ENCODE results near the gene ABRACL. TPM values are rescaled to one million over a fixed set of nuclear protein-coding genes. Genes with fewer than 3 reads are reported as not detected.

Gene ABRACL
- total RNA-seq, 3 donors from 2014 or later = 10.9 to 26.9 (median 17.4) TPM

- no peaks in the 10 kb centered on the region for H3K36me3 ChIP-seq
- no peak for TF ChIP-seq POLR2A (IDR thresholded peaks at IDR 0.05)
- TF ChIP-seq, protein P1, sequence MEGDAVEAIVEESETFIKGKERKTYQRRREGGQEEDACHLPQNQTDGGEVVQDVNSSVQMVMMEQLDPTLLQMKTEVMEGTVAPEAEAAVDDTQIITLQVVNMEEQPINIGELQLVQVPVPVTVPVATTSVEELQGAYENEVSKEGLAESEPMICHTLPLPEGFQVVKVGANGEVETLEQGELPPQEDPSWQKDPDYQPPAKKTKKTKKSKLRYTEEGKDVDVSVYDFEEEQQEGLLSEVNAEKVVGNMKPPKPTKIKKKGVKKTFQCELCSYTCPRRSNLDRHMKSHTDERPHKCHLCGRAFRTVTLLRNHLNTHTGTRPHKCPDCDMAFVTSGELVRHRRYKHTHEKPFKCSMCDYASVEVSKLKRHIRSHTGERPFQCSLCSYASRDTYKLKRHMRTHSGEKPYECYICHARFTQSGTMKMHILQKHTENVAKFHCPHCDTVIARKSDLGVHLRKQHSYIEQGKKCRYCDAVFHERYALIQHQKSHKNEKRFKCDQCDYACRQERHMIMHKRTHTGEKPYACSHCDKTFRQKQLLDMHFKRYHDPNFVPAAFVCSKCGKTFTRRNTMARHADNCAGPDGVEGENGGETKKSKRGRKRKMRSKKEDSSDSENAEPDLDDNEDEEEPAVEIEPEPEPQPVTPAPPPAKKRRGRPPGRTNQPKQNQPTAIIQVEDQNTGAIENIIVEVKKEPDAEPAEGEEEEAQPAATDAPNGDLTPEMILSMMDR (IDR thresholded peaks at IDR 0.05) = no peak
- TF ChIP-seq POLR2AphosphoS5 (IDR thresholded peaks at IDR 0.05) = no peak
- H3K27ac ChIP-seq = no peak overlapping the region
- DNase-seq (ENCODE audit: low spot score in 2 of 2) = no peak
- no peaks in the 10 kb centered on the region for H3K27me3 ChIP-seq
- no peak overlapping the region for H3K4me3 ChIP-seq
- no peaks in the 10 kb centered on the region for H3K4me1 ChIP-seq
- intact Hi-C loops (cut with DNase I; ENCODE audit: low total_unique reads) = no loop called here
- H3K9me3 ChIP-seq = no peaks in the 10 kb centered on the region
Observed at GRCh38 chr6:139068846-139069245, 40.3 kb downstream of the ABRACL start.

DNA sequence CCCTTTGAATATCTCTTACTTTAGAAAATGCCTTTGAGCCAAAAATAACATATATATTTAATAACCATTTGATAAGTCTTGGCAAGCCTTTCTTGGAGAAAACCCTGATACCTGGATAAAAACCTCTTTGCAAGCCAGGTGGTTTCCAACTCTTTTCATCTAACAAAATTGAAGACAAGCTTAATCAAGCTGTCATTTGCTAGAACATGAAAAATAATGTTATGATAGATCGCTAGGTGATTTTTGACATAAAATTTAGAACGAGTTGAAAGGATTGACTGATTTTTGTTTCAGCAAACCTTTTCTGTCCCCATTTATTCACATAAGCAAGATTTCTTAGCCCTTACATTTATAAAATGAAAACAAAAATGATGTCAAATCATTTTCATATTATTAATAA, 44.6 kb downstream of the ABRACL start:
- no peaks in the 10 kb centered on the region for H3K4me1 ChIP-seq
- DNase-seq (ENCODE audit: low spot score in 2 of 2) = no peak
- no peaks in the 10 kb centered on the region for H3K9me3 ChIP-seq
- no peak overlapping the region for H3K4me3 ChIP-seq
- no peak overlapping the region for H3K27ac ChIP-seq
- no peaks in the 10 kb centered on the region for H3K36me3 ChIP-seq
- intact Hi-C loops (cut with DNase I; ENCODE audit: low total_unique reads) = no loop called here
- TF ChIP-seq POLR2AphosphoS5 (IDR thresholded peaks at IDR 0.05) = no peak
- TF ChIP-seq, protein P1 (IDR thresholded peaks at IDR 0.05) = no peak
- TF ChIP-seq POLR2A (IDR thresholded peaks at IDR 0.05) = no peak
- H3K27me3 ChIP-seq = no peaks in the 10 kb centered on the region

- intact Hi-C loops (cut with DNase I; ENCODE audit: low total_unique reads) = loop anchor here (5.0 kb wide), 1 partner anchor 283 kb away; no protein-coding TSS in a partner anchor
- H3K27me3 ChIP-seq = no peaks in the 10 kb centered on the region
- no peaks in the 10 kb centered on the region for H3K4me1 ChIP-seq
- H3K36me3 ChIP-seq = no peaks in the 10 kb centered on the region
- H3K27ac ChIP-seq = no peak overlapping the region
- DNase-seq (ENCODE audit: low spot score in 2 of 2) = no peak
- no peak overlapping the region for H3K4me3 ChIP-seq
- H3K9me3 ChIP-seq = no peaks in the 10 kb centered on the region
- TF ChIP-seq POLR2AphosphoS5 (IDR thresholded peaks at IDR 0.05) (no peak), POLR2A (IDR thresholded peaks at IDR 0.05) (no peak)
- TF ChIP-seq, protein P1 (IDR thresholded peaks at IDR 0.05) = no peak
Observed at GRCh38 chr6:139079018-139079417, 50.5 kb downstream of the ABRACL start.

DNA sequence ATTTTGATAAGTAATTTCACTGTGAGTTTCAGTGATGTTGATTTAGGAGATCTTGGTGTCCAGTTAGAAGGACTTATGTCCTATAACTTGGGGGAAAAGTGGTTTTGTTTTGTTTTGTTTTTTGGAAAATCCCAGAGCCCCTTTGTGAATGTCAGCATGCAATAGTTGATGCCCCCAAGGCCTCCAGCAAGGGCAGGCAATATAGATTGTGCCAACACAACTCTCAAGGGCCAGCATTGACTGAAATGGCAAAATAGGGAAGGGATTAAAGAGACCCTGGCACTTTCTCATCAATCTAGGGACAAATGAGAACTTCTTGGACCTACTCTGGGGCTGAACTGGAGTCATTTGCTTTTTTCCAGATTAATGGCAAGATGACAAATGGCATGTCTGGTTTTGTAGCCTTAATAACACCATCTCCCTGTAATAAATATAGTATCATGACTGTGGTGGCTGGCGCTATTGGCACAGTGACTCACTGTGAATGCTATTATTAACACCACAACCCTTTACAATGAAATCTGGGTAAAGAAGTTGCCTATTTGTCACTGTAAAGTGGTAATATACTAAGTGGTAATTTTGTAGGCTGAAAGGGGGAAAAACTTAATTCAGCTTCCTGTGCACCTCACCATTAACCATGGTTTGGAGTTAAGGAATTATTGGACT, 51.8 kb downstream of the ABRACL start:
- Histone ChIP-seq H3K4me3 (no peak overlapping the region), H3K9me3 (no peaks in the 10 kb centered on the region), H3K4me1 (no peaks in the 10 kb centered on the region), H3K27ac (no peak overlapping the region), H3K36me3 (no peaks in the 10 kb centered on the region), H3K27me3 (no peaks in the 10 kb centered on the region)
- TF ChIP-seq POLR2A (IDR thresholded peaks at IDR 0.05) = no peak
- TF ChIP-seq, protein P1 (IDR thresholded peaks at IDR 0.05) = no peak
- TF ChIP-seq POLR2AphosphoS5 (IDR thresholded peaks at IDR 0.05) = no peak
- DNase-seq (ENCODE audit: low spot score in 2 of 2) = no peak
- intact Hi-C loops (cut with DNase I; ENCODE audit: low total_unique reads) = no loop called here

GRCh38 chr6:139081471-139081870, 52.9 kb downstream of the ABRACL start:
- DNase-seq (ENCODE audit: low spot score in 2 of 2) = no peak
- no peaks in the 10 kb centered on the region for H3K27me3 ChIP-seq
- intact Hi-C loops (cut with DNase I; ENCODE audit: low total_unique reads) = no loop called here
- TF ChIP-seq, protein P1 (IDR thresholded peaks at IDR 0.05) = no peak
- TF ChIP-seq POLR2A (IDR thresholded peaks at IDR 0.05) (no peak), POLR2AphosphoS5 (IDR thresholded peaks at IDR 0.05) (no peak)
- H3K4me1 ChIP-seq = no peaks in the 10 kb centered on the region
- H3K9me3 ChIP-seq = no peaks in the 10 kb centered on the region
- no peak overlapping the region for H3K4me3 ChIP-seq
- H3K36me3 ChIP-seq = no peaks in the 10 kb centered on the region
- no peak overlapping the region for H3K27ac ChIP-seq
